Measurements from ENCODE around the gene TNFRSF18.

TNFRSF18 gene

DNA sequence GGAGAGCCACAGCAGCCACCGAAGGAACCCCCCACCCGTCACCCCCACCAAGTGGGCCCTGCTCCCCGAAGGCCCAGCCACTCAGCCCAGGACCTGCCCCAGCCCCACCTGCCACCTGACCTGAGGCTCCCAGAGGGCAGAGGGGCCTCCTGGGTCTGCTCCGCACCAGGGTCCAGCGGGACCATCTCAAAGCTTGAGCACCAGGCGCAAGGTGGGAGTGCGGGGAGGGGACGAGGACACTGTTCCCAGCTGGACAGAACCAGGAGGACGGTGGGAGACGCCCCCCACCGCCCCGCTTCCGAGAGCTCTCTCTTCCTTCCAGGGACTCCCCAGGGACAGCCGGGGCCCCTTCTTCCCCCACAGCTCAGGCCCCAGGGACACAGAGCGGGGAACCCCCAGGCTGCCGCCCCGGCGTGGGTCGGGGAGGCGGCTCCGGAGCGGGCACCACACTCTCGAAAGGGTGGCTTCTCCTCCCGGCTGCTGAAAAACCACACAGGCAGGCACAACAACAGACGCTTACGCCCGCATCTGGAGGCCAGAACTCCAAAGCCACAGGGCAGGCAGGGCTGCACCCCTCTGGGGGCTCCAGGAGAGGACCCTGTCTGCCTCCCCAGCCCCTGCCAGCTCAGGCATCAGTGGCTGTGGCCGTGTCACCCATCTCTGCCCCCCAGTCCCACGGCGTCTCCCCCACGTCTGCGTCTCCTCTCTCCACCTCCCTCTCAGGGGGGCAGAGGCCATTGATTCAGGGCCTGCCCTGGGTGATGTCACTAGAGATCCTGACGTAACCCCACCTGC lies 34.6 kb downstream of the TNFRSF18 start:
- H3K4me3 ChIP-seq (ENCODE audit: low read depth, low read length): no peak overlapping the region
- TF ChIP-seq, protein P1, sequence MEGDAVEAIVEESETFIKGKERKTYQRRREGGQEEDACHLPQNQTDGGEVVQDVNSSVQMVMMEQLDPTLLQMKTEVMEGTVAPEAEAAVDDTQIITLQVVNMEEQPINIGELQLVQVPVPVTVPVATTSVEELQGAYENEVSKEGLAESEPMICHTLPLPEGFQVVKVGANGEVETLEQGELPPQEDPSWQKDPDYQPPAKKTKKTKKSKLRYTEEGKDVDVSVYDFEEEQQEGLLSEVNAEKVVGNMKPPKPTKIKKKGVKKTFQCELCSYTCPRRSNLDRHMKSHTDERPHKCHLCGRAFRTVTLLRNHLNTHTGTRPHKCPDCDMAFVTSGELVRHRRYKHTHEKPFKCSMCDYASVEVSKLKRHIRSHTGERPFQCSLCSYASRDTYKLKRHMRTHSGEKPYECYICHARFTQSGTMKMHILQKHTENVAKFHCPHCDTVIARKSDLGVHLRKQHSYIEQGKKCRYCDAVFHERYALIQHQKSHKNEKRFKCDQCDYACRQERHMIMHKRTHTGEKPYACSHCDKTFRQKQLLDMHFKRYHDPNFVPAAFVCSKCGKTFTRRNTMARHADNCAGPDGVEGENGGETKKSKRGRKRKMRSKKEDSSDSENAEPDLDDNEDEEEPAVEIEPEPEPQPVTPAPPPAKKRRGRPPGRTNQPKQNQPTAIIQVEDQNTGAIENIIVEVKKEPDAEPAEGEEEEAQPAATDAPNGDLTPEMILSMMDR (IDR thresholded peaks at IDR 0.05; ENCODE audit: low read depth, low read length): no peak

DNA sequence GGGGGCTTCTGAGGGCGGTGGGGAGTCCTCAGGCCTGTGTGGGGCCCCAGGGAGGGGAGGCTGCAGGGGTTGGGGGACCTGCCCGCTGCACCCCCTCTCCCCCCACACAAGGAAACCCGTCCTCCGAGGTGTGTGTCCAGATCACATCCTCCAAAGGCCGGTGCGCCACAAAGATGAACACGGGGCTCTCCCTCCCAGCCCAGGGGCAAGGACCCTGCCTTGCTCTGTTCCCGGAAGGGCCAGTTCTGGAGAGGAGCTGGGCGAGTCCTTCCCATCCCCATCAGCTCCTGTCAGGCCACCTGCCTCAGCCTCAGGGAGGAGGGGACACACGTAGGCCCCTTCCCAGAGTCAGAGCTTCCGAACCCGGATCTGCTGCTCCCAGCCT lies 35.2 kb downstream of the TNFRSF18 start:
- TF ChIP-seq, protein P1 (IDR thresholded peaks at IDR 0.05; ENCODE audit: low read depth, low read length): no peak
- H3K4me3 ChIP-seq (ENCODE audit: low read depth, low read length): no peak overlapping the region

DNA sequence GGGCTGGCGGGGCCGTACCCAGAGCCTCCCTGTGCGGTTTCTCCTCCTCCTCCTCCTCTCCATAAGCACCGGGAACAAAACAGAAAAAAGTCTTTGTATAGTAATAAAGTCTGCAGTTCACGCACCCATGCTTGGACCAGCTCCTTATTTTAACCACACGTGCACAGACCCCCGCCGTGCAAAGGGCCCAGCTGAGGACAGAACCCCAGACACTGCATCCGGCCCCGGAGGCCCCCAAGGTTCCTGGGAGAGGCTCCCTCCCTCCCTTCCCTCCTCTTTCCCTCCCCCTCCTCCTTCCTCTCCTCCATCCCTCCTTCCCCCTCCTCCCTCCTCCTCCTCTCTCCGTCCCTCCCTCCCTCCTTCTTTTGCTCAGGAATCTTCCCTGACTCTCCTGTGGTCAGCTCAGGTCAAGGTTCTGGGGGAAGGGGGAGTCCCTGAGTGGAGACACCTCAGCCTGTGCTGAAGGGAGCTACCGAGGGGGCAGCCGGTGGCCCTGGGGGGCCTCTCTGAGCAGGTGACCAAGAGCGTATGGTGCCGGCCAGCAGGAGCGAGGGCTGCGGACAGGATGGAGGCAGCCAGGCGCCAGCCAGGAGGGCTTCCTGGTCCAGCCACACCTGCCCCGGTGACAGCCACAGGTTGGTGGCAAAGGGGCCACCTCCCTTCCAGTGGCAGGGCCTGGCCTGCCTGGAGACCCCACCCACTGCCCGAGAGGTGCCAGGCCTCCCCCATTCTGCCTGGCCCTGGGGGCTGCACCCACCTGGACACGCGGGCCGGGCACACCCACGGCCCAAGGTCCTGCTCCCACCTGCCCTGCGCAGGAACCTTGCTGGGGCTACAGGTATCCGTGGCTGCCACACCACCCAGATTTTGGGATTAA lies 35.9 kb downstream of the TNFRSF18 start:
- TF ChIP-seq, protein P1 (IDR thresholded peaks at IDR 0.05; ENCODE audit: low read depth, low read length): no peak

DNA sequence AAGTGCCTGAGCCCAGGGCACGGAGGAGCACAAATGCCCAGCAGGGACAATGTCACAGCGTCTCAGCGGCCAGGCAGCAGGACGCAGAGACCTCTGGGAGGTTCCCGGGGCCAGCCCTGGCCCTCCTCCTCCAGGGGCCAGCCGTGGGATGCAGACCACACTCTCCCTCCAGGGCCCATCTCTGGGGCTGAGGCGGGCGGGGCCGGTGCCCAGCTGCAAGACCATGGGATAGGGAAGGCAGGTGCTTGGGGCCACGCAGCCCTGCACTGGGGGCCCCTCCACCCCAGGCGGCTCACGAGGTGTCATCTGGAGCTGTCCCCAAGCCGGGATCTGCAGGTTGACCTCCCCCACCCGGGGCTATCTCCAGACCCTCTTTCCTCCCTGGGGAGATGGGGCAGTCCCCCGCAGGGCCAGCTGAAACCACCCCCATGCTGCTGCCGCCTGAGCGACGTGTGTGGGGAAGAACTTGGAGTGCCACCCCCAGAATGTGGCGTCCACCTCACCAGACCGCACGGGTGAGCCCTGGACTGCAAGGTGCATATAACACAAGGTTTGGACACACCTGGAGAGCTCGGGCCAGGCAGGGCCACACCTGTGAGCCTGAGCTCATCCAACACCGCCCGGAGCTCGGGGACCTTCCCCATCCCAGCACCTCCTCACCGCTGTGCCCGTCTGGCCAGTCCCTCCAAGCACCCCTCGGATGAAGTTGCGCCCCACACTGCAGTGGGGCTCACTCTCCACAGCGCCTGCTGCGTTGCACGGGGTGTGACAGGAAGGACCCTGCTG lies 36.8 kb downstream of the TNFRSF18 start:
- TF ChIP-seq, protein P1 (IDR thresholded peaks at IDR 0.05; ENCODE audit: low read depth, low read length): no peak

More for the DNA sequence above, 35.9 kb downstream of the TNFRSF18 start:
- no peak overlapping the region for H3K4me3 ChIP-seq (ENCODE audit: low read depth, low read length)

DNA sequence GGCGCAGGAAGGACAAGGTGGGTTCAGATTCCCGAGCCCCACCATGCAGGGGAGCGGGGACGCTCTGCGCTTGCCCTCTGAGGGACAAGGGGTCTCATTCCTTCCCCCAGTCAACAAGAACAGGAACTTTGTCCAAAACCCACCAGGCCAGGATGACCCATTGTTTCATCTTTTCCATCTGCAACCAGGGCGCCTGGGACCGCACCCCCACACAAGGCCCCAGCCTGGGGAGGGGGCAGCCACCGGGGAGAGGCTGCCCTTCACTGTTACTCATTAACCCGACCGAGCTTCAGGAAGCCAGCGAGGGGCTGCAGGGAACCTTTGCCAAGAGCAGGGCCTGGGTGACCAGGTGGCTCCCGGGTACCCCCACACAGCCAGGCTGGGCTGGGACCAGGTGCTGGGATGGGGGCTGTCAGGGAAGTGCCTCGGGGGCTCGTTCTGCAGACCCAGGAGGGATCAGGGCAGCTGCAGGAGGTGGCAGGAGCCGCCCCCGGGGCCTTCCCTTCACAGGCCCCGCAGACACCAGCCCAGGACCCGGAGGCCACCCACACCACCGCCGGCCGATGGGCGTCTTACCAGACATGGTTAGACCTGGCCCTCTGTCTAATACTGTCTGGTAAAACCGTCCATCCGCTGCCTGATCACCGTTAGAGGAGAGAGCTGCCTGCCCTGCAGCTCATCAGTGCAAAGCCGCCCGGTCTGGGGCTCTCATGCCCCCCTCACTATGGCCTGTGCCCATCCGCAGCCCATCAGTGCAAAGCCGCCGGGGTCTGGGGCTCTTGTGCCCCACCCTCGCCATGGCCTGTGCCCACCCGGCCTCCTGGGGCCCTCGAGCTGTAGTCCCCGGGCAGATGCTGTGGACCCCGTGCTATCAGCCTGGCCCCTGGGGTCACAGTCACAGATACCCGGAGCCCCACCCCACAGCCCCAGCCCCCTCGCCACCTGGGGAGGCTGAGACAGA lies 37.7 kb downstream of the TNFRSF18 start:
- H3K4me3 ChIP-seq (ENCODE audit: low read depth, low read length): no peak overlapping the region
- TF ChIP-seq, protein P1 (IDR thresholded peaks at IDR 0.05; ENCODE audit: low read depth, low read length): no peak

More for the DNA sequence above, 36.8 kb downstream of the TNFRSF18 start:
- H3K4me3 ChIP-seq (ENCODE audit: low read depth, low read length): no peak overlapping the region

DNA sequence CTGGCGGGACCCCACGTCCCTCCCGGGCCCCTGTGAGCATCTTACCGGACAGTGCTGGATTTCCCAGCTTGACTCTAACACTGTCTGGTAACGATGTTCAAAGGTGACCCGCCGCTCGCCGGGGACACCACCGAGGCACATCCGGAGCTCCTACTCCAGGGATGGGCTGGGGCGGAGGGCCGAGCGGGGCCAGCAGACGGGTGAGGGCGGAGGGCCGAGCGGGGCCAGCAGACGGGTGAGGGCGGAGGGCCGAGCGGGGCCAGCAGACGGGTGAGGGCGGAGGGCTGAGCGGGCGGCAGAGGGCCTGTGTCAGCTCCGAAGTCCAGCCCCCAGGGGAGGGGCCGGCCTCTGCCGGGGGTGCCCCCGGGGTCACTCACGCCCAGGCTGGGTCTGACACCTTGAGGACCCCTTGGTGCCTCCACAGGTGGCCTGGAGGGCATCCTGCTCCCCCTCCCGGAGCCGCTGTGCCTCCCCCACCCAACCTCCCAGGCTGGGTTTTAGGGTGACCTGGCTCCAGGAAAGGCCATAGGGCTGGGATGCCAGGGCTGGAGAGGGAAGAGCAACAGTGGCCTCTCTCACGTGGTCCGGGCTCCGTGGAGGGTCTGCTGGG lies 38.4 kb downstream of the TNFRSF18 start:
- TF ChIP-seq, protein P1 (IDR thresholded peaks at IDR 0.05; ENCODE audit: low read depth, low read length): no peak
- no peak overlapping the region for H3K4me3 ChIP-seq (ENCODE audit: low read depth, low read length)
